ENCODE measurements around the gene ACOT12.

Gene ACOT12

GRCh38 chr5:81286059-81286617 lies 107.8 kb downstream of the ACOT12 start:
- DNase-seq = no peak

- DNase-seq = no peak
Measured at GRCh38 chr5:81283976-81284375, 110.0 kb downstream of the ACOT12 start.

All from NCI-H526 (cell line).